Measurements from ENCODE around the gene USP25. TPM values are rescaled to one million over a fixed set of nuclear protein-coding genes. Genes with fewer than 3 reads are reported as not detected.

USP25 gene
- total and polyA plus RNA-seq, 2 experiments from 2014 or later: 18.7 to 59.5 TPM

- Histone ChIP-seq H3K4me1 (ENCODE audit: insufficient read depth) (peaks cover 5% of the 10 kb centered on the region), H3K36me3 (replicated peaks; ENCODE audit: insufficient read depth, low read depth) (no peaks in the 10 kb centered on the region), H3K9me2 (replicated peaks; ENCODE audit: insufficient read depth) (no peaks in the 10 kb centered on the region), H2AFZ (no peak overlapping the region), H4K20me1 (ENCODE audit: insufficient read depth, poor library complexity, severe bottlenecking) (no peaks in the 10 kb centered on the region), H3K4me2 (no peak overlapping the region), H3K9me3 (ENCODE audit: low read depth) (no peaks in the 10 kb centered on the region), H3K79me2 (peaks cover 68% of the 10 kb centered on the region), H3K27me3 (no peaks in the 10 kb centered on the region), H3K27ac (no peak overlapping the region), H3K4me3 (no peak overlapping the region)
- TF ChIP-seq CTCF (IDR thresholded peaks at IDR 0.05; ENCODE audit: poor library complexity) (no peak), EZH2 (IDR thresholded peaks at IDR 0.05; ENCODE audit: borderline replicate concordance) (no peak), EZH2phosphoT487 (IDR thresholded peaks at IDR 0.05; ENCODE audit: low read depth, severe bottlenecking, unreplicated experiment) (no peak)
- WGBS (ENCODE audit: low lambda C conversion rate, missing lambda C conversion rate): 76% methylated on average over 3 of the region's 3 CpGs
- DNase-seq (ENCODE audit: low spot score): no peak
Observed at GRCh38 chr21:15772654-15773053, 42.9 kb downstream of the USP25 start.

- Histone ChIP-seq H3K27me3 (no peaks in the 10 kb centered on the region), H3K4me3 (no peak overlapping the region), H3K4me1 (ENCODE audit: insufficient read depth) (peaks cover 5% of the 10 kb centered on the region), H4K20me1 (ENCODE audit: insufficient read depth, poor library complexity, severe bottlenecking) (no peaks in the 10 kb centered on the region), H3K27ac (no peak overlapping the region), H3K79me2 (peaks cover 63% of the 10 kb centered on the region), H3K4me2 (no peak overlapping the region), H3K9me2 (replicated peaks; ENCODE audit: insufficient read depth) (no peaks in the 10 kb centered on the region), H3K9me3 (ENCODE audit: low read depth) (no peaks in the 10 kb centered on the region), H2AFZ (no peak overlapping the region), H3K36me3 (replicated peaks; ENCODE audit: insufficient read depth, low read depth) (no peaks in the 10 kb centered on the region)
- WGBS (ENCODE audit: low lambda C conversion rate, missing lambda C conversion rate): 93% methylated on average over 3 of the region's 3 CpGs
- TF ChIP-seq CTCF (IDR thresholded peaks at IDR 0.05; ENCODE audit: poor library complexity) (no peak), EZH2phosphoT487 (IDR thresholded peaks at IDR 0.05; ENCODE audit: low read depth, severe bottlenecking, unreplicated experiment) (no peak), EZH2 (IDR thresholded peaks at IDR 0.05; ENCODE audit: borderline replicate concordance) (no peak)
- no peak for DNase-seq (ENCODE audit: low spot score)
Observed at GRCh38 chr21:15774590-15774989, 44.8 kb downstream of the USP25 start.

- H3K4me2 ChIP-seq: no peak overlapping the region
- H3K9me2 ChIP-seq (replicated peaks; ENCODE audit: insufficient read depth): no peaks in the 10 kb centered on the region
- WGBS (ENCODE audit: low lambda C conversion rate, missing lambda C conversion rate): 82% methylated on average over 4 of the region's 4 CpGs
- no peaks in the 10 kb centered on the region for H3K27me3 ChIP-seq
- H2AFZ ChIP-seq: no peak overlapping the region
- no peak overlapping the region for H3K4me3 ChIP-seq
- H3K36me3 ChIP-seq (replicated peaks; ENCODE audit: insufficient read depth, low read depth): no peaks in the 10 kb centered on the region
- peaks cover 63% of the 10 kb centered on the region for H3K79me2 ChIP-seq
- DNase-seq (ENCODE audit: low spot score): no peak
- TF ChIP-seq EZH2 (IDR thresholded peaks at IDR 0.05; ENCODE audit: borderline replicate concordance) (no peak), EZH2phosphoT487 (IDR thresholded peaks at IDR 0.05; ENCODE audit: low read depth, severe bottlenecking, unreplicated experiment) (no peak), CTCF (IDR thresholded peaks at IDR 0.05; ENCODE audit: poor library complexity) (no peak)
- H3K27ac ChIP-seq: peak overlapping the region; percentile 6
- no peaks in the 10 kb centered on the region for H4K20me1 ChIP-seq (ENCODE audit: insufficient read depth, poor library complexity, severe bottlenecking)
- H3K9me3 ChIP-seq (ENCODE audit: low read depth): no peaks in the 10 kb centered on the region
- peaks cover 3% of the 10 kb centered on the region for H3K4me1 ChIP-seq (ENCODE audit: insufficient read depth)
Observed at GRCh38 chr21:15775291-15775690, 45.5 kb downstream of the USP25 start.

GRCh38 chr21:15775981-15776380, 46.2 kb downstream of the USP25 start:
- TF ChIP-seq CTCF (IDR thresholded peaks at IDR 0.05; ENCODE audit: poor library complexity) (no peak), EZH2phosphoT487 (IDR thresholded peaks at IDR 0.05; ENCODE audit: low read depth, severe bottlenecking, unreplicated experiment) (no peak), EZH2 (IDR thresholded peaks at IDR 0.05; ENCODE audit: borderline replicate concordance) (no peak)
- no peaks in the 10 kb centered on the region for H3K4me1 ChIP-seq (ENCODE audit: insufficient read depth)
- H3K4me2 ChIP-seq: no peak overlapping the region
- H3K36me3 ChIP-seq (replicated peaks; ENCODE audit: insufficient read depth, low read depth): no peaks in the 10 kb centered on the region
- no peaks in the 10 kb centered on the region for H3K9me3 ChIP-seq (ENCODE audit: low read depth)
- H4K20me1 ChIP-seq (ENCODE audit: insufficient read depth, poor library complexity, severe bottlenecking): no peaks in the 10 kb centered on the region
- no peaks in the 10 kb centered on the region for H3K9me2 ChIP-seq (replicated peaks; ENCODE audit: insufficient read depth)
- no peak for DNase-seq (ENCODE audit: low spot score)
- no peaks in the 10 kb centered on the region for H3K27me3 ChIP-seq
- H3K79me2 ChIP-seq: peaks cover 58% of the 10 kb centered on the region
- H3K27ac ChIP-seq: no peak overlapping the region
- no peak overlapping the region for H2AFZ ChIP-seq
- H3K4me3 ChIP-seq: no peak overlapping the region

Data from hepatocyte (in vitro differentiated cells).